ENCODE data around the gene ARRB1. TPM values are rescaled to one million over a fixed set of nuclear protein-coding genes. Genes with fewer than 3 reads are reported as not detected.

Gene ARRB1
- total and polyA plus RNA-seq, 10 of the 15 experiments (the other 5 are each of a cell fraction or from before 2014, with no cell fraction given) = 0.39 to 12.9 (median 1.7) TPM

- ATAC-seq (peak; percentile 17; the same call in 2 of the 3 replicates), DNase-seq (ENCODE audit: low read depth, low spot score) (no peak), FAIRE-seq (no peak)
- no peak overlapping the region for H3K4me3 ChIP-seq
- no peaks in the 10 kb centered on the region for H3K79me2 ChIP-seq (ENCODE audit: control insufficient read depth, insufficient read depth, low read length)
- H3K9ac ChIP-seq (ENCODE audit: control insufficient read depth, insufficient read depth, low read length) = no peak overlapping the region
- intact Hi-C loops (cut with micrococcal nuclease; ENCODE audit: unreplicated experiment) (no loop called here), in situ Hi-C loops (cut with MboI) (loop anchor here (5.0 kb wide), 1 partner anchor 56 kb away; no protein-coding TSS in a partner anchor)
- ChIA-PET CTCF (interaction anchor here (0.8 to 11.3 kb wide), 4 partner anchors 9 to 82 kb away, joined by 3 to 126 read pairs (median 6); no protein-coding TSS in a partner anchor), RAD21 (ENCODE audit: unreplicated experiment) (interaction anchor here (0.7 to 1.6 kb wide), 5 partner anchors 15 to 62 kb away, joined by 3 to 8 read pairs (median 3); no protein-coding TSS in a partner anchor), POLR2A (interaction anchor here (0.6 to 1.7 kb wide), 5 partner anchors 14 to 1770 kb away, joined by 3 to 5 read pairs (median 3); no protein-coding TSS in a partner anchor), SMC1A (ENCODE audit: uncharacterized antibody, unreplicated experiment) (interaction anchor here (0.7 to 1.8 kb wide), 5 partner anchors 36 to 197 kb away, joined by 3 to 7 read pairs (median 4); no protein-coding TSS in a partner anchor)
- H4K20me1 ChIP-seq (ENCODE audit: control insufficient read depth, insufficient read depth) = no peaks in the 10 kb centered on the region
- no peaks in the 10 kb centered on the region for H3K36me3 ChIP-seq (ENCODE audit: control insufficient read depth in 2 of 2, insufficient read depth in 2 of 2, low read length in 1 of 2)
- H2AFZ ChIP-seq (ENCODE audit: control insufficient read depth, low read depth, low read length) = no peak overlapping the region
- peaks cover 14% of the 10 kb centered on the region for H3K4me1 ChIP-seq (ENCODE audit: control insufficient read depth, insufficient read depth, low read length)
- H3K27me3 ChIP-seq (replicated peaks in 1 of 2; ENCODE audit: control insufficient read depth in 2 of 2, insufficient read depth in 2 of 2, low read length in 1 of 2) = no peaks in the 10 kb centered on the region
- 30% methylated on average over 10 of the region's 10 CpGs for WGBS (ENCODE audit: insufficient coverage, insufficient replicate concordance, low lambda C conversion rate, missing lambda C conversion rate)
- H3K9me3 ChIP-seq (replicated peaks; ENCODE audit: control insufficient read depth, insufficient read depth, low read length) = no peaks in the 10 kb centered on the region
- H3K4me2 ChIP-seq (ENCODE audit: control insufficient read depth, insufficient read depth) = no peak overlapping the region
- BruUV-seq (replicated peaks) = no TSS peak
- H3K27ac ChIP-seq (ENCODE audit: control insufficient read depth, insufficient read depth) = no peak overlapping the region
- TF ChIP-seq NKRF (conservative IDR thresholded peaks at IDR 0.05) = no peak
- no peak for TF ChIP-seq CREB1 (IDR thresholded peaks at IDR 0.05; ENCODE audit: low read depth)
- TF ChIP-seq E2F8 (IDR thresholded peaks at IDR 0.05; ENCODE audit: low read depth, partially characterized antibody) = no peak
- TF ChIP-seq CBX3 (IDR thresholded peaks at IDR 0.05; ENCODE audit: borderline replicate concordance, low read depth) = no peak
- no peak for TF ChIP-seq WRNIP1 (IDR thresholded peaks at IDR 0.05; ENCODE audit: borderline replicate concordance, low read depth, low read length)
- TF ChIP-seq SPI1 (IDR thresholded peaks at IDR 0.05; ENCODE audit: borderline replicate concordance, insufficient read depth, low read depth, low read length) = no peak
- no peak for TF ChIP-seq ZBTB40 (IDR thresholded peaks at IDR 0.05; ENCODE audit: borderline replicate concordance)
- TF ChIP-seq YBX1 (IDR thresholded peaks at IDR 0.05) = no peak
Measured at GRCh38 chr11:75325713-75326438, 25.6 kb downstream of the ARRB1 start.

Measured in GM12878 (cell line).